Fibroblast of gingiva (primary cell): ENCODE measurements around the gene ITIH4.

Source experiments
- DNase-seq: peaks from one replicate; pipeline ENCODE4 v3.0.0-alpha.2; 2011; ENCODE audit warnings: low read depth

The ITIH4 gene

GRCh38 chr3:52848617-52849016 lies 18.1 kb upstream of the ITIH4 start:
- DNase-seq = peak; percentile 57

GRCh38 chr3:52847726-52848125 lies 17.3 kb upstream of the ITIH4 start:
- no peak for DNase-seq

- no peak for DNase-seq
Observed at GRCh38 chr3:52847241-52847640, 16.8 kb upstream of the ITIH4 start.

GRCh38 chr3:52846432-52846965 lies 16.0 kb upstream of the ITIH4 start:
- DNase-seq = no peak

- DNase-seq = no peak
Observed at GRCh38 chr3:52845691-52846431, 15.4 kb upstream of the ITIH4 start.

GRCh38 chr3:52845157-52845556 lies 14.7 kb upstream of the ITIH4 start:
- DNase-seq = peak; percentile 74

GRCh38 chr3:52844290-52844975 lies 14.0 kb upstream of the ITIH4 start:
- DNase-seq = no peak

- DNase-seq = no peak
Observed at GRCh38 chr3:52843881-52844280, 13.4 kb upstream of the ITIH4 start.

- DNase-seq = no peak
Observed at GRCh38 chr3:52843108-52843865, 12.8 kb upstream of the ITIH4 start.

GRCh38 chr3:52842424-52842823 lies 12.0 kb upstream of the ITIH4 start:
- no peak for DNase-seq

GRCh38 chr3:52841981-52842340 lies 11.5 kb upstream of the ITIH4 start:
- no peak for DNase-seq

GRCh38 chr3:52841211-52841980 lies 10.9 kb upstream of the ITIH4 start:
- DNase-seq = no peak

GRCh38 chr3:52839892-52840545 lies 9.5 kb upstream of the ITIH4 start:
- no peak for DNase-seq

GRCh38 chr3:52839268-52839575 lies 8.8 kb upstream of the ITIH4 start:
- DNase-seq = no peak

GRCh38 chr3:52838561-52839267 lies 8.2 kb upstream of the ITIH4 start:
- DNase-seq = no peak

GRCh38 chr3:52836986-52837385 lies 6.5 kb upstream of the ITIH4 start:
- no peak for DNase-seq

GRCh38 chr3:52836471-52836845 lies 6.0 kb upstream of the ITIH4 start:
- DNase-seq = no peak

GRCh38 chr3:52835766-52836470 lies 5.4 kb upstream of the ITIH4 start:
- no peak for DNase-seq

- DNase-seq = peak; percentile 32
Observed at GRCh38 chr3:52834871-52835501, 4.5 kb upstream of the ITIH4 start, which contains the start of gene MUSTN1. Gene MUSTN1, minus strand, starts transcription at chr3:52835019. Its CDS starts 71 bp downstream, at chr3:52834948.

GRCh38 chr3:52833202-52833601 lies 2.7 kb upstream of the ITIH4 start:
- no peak for DNase-seq
